SW 1271 (cell line): ENCODE data around the gene NHLH2.

Experiments
- DNase-seq, 2 experiments: peaks; one replicate each; lab custom pipeline; 2025; lab: John Stamatoyannopoulos, UW

Gene NHLH2

DNA sequence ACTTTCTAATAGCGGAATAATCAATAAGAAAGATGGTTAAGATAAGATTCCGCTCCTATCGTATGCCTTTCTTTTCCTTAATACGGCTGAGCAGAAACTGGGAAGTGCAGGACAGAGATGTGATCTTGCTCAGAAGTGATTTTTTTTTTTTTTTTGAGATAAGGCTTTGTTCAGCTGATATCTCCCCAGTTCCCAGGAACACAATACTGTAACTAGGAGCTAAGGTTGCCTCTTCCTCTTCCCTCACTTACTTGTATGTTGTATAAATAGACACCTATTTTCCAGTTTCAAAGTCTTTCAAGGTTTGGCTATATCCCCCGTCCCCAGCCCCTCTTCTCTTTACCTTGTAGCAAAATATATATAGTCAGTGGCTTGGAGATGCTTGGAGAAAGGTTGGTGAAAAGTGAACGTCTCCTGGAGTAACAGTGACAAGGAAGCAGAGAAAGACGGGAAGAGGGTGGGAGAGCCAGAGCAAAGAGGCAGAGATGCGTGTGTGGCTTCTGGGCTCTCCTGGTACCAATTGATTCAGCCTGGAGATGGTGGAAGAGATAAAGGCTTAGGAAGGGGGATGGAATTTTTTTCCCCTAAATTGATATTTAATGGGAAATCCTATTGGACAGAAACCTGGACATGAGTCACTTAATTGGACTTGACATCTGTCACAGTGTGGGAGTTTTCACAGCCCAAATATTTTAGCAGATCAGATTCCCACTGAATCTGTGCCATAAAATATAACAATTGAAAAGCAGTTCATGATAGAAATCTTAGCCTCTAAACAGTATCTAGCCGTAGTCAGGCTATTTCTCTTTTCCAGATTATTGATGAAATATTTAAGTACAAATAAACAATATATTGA, at the start of gene NHLH2:
TSS of gene NHLH2 (minus strand) at position 522 of the 856 bp plus-strand sequence. CDS start 2,754 bp downstream, outside the sequence.
- DNase-seq: no peak

DNA sequence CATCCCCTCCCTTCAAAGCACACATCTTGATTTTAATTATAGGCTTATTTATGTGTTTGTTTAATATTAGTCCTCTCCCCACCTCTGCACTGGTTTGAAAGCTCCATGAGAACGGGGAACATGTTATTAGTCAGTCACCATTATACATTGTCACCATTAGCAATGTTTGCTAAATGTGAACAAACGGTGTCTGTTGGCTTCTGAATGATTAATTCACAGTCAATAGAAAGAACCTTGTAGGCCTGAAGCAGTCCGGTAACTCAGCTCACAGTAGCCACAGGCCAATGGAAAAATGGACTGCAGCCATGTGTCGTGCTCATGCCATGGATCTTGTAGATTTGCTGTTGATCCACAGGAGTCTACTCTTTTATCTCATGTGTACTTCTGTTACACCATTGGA, 49.7 kb upstream of the NHLH2 start:
- no peak for DNase-seq

DNA sequence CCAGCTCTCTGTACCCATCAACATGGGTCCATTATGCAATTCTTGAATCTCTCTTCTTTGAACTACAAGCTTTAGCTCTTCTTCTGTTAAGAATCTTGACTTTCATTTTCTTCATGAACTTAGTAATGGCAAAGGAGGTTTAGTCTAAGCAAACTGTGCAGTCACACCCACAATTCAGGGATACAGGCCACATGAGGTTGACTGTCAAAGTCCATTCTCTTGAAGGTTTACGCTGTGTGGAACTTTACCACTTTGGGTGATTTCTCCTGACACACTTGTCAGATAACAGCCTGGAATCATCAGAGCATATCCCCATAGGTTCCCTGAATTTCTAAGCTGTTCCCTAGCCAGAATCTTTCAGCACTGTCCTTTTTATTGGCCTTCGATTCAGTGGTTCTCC, 48.0 kb upstream of the NHLH2 start:
- no peak for DNase-seq

DNA sequence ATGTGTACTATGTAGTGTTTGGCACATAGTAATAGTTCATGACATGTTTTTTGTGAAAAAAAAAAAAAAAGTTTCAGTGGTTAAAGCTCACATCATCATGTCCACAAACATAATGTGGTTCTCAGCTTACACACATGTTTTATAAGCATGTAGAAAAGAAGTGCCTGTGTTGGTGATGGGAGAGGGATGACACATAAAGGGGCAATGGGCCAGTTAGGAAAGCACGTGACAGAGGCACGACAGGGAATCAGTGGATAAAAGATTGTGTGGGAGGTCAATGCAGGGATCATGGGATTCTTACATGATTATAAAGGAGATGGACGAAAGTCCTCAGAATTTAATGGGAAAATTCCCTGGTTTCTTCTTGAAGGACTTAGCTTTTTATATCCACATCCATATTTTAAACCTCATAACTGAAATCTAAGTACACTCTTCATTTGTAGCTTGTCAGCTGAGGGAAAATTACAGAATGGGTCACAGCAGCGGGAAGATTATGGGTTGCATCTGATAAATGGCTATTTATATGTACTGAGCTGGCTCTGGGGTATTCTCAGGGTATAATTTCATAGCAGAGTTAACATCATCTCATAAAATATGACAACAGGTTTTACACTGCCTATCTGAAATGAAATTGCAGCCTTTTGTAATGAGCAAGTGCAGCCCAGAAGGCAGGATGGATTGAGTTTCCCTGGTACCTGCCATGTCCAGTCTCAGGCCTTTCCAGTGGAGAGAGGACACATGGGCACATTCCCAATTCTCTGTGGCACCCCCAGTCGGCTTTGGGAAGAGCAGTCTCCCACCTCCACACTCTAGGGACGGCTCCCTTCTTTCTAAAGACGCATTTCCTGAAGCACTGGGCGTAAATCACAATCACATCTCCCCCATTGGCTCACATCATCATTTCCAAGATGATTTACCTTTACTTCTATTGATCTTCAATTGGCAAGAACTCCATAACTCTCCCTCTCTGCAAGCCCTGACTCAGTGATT, 42.3 kb upstream of the NHLH2 start:
- DNase-seq: no peak

DNA sequence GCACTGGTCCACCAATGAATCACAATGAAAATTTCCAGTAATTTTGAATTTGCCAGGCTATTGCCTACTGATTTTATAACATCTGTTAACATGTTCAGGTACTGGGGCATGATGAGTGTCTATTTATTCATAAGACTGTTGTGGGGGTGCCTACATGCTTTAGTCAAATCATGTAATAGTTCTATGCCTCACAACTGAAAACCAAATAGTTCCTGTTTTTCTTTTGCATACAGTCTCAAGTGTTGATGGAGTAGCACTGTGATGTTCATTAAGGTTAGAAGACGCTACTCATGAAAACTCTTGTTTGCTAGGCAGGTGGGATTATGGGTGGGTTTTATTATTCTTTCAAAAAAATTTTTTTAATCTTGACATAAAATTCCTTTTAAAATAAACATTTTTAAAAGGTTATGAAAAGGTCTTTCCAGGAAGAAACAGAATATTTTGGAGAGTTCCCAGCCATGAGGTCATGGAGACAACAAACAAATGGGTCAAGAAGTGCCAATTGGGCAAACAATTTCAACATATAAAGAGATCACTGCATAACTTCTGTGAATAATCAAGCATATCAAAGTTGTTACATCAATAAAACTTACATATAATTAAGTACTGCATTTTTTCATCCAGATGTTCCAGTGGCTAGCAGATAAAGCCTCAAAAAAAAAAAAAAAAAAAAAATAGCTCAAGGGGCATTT, 40.2 kb upstream of the NHLH2 start:
- DNase-seq: no peak

DNA sequence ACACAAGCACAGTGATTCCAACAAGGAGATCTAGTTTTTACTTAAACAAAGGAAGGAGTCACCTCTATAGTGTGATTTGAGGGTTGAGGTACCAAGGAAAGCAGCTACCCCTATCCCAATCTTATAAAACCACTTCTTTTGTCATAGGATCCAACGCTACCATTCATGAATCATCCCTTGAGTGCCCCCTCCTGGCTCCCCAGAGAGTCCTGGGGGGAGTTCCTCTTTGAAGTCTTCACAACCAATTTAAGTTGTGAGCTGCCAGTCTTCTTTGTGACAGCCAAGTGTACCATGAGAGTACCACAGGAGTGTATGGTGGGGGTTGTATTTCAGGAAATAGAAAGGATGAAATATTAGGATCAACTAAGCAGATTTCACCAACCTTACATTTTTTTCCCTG, 39.1 kb upstream of the NHLH2 start:
- DNase-seq: no peak

DNA sequence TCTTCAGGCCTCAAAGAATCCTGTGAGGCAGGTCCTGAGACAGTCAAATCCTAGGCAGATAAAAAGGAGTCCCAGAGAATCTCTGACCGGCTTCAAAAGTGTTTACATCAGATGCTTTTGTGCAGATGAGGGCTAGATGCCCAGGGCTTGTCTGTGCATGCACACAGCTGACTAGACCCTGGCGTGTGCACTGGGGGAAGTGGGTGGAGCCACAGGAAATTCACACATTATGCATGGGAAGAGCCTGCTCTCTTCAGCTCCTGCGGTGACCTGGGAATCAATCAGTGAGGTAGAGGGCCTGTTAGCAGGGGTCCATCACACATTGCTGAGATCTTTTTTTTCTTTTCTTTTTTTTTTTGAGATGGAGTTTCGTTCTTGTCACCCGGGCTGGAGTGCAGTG, 36.6 kb upstream of the NHLH2 start:
- DNase-seq: no peak

DNA sequence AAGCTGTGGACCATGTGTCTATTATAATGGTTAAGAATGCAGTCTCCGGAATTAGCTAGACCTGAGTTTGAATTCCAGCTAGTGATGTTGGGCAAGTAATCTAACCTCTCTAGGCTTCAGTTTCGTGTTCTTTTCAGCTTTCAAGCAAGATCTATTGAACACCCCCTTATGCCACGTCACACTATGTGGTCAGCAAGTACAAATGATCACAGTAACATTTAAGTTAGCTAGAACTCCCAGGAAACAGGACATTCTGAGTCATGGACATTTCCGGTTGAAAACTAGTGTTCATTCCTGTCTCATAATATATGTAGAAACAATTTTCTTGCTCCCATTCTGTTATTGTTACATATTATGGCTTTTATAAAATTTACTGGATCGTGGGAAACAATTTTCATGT, 34.0 kb upstream of the NHLH2 start:
- DNase-seq: peak in 1 of 2 experiments; percentile 4

DNA sequence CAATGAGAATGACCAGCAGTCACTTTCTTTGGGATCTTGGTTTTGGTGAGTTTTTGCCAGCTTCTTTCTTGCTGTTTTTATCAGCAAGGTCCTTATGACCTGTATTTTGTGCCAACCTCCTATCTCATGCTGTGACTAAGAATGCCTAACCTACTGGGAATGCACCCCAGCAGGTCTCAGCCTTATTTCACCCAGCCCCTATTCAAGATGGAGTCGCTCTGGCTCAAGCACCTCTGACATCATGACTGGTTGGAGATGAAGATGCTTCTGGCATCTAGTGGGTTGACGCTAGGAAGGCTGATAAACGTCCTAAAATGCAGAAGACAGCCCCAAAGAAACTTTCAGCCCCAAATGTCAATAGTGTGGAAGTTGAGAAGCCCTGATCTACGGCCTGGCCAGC, 33.6 kb upstream of the NHLH2 start:
- DNase-seq: no peak

DNA sequence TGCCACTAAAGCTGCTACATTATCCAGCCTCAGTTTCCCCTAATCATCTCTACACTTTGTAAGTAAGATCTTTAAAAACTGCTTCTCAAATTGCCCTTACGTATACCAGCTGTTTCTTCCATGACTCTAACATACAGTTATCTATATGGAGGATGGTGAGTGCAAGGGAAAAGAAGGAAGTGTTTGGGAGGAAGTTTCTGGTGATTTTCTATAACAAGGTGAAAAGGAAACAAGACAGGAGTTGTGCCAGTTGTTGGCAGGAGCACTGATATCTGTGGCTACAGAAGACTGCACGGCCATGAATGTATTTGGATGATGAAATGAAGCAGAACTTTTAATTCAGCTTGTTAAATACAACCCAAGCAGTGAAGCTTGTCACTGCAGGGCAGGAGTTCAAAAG, 32.3 kb upstream of the NHLH2 start:
- no peak for DNase-seq

DNA sequence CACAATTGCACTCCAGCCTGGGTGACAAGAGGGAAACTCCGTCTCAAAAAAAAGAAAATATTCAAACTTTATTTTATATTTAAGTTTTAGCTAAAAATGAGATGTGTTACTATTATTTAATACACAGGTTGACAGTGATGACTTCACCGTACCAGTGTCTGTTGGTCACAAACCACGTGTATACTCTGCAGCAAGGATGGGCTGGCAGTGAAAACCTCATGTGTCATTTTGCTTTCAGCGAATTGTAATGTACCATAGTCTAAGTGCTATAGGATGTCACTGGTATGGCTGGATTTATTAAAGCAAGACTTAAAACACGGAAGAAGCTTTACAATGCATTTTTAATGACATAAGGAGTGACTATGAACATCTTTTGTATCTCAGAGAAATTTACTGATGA, 28.1 kb upstream of the NHLH2 start:
- DNase-seq: no peak

DNA sequence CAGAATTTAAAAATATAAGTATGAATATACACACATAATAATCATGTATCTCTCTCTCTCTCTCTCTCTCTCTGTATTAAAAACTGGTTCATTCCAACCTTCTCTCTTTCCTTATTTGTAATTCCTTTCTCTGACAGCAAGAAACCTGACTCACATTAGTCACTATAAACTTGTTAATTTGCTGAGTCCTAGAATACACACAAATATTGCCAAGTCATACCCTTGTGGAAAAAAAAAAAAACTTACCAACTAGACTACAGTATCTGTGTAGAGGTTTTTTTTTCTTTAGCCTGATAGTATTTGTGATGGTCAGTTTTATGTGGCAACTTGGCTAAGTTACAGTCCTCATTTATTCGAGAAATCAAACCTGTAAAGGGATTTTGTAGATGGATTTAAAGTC, 26.3 kb upstream of the NHLH2 start:
- DNase-seq: no peak

DNA sequence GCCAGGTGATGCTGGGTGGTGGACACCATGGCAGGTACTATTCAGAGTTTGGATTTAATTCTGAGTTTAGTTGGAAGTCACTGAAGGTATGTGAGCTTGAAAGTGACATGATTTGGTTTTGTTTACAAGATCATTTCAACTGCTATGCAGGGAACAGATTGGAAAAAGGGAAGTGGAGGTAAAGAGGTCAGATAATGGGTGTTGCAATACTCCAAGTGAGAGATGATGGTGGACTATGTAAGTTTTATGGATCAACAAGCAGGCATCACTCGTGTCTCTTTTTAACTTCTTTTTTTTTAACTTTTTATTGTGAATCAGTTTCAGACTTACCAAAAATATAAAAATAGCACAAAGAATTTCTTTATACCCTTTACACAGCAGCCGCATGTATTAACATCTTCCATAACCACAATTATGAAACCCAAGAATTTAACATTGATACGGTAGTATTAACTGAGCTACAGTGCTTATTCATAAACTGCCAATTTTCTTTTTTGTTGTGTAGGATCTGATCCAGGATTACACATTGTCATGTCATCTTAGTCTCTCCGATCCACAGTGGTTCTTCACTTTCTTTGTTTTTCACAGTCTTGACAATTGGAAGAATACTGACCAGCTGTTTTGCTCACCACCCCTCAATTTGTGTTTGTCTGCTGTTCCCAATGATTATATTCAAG, 24.9 kb upstream of the NHLH2 start:
- no peak for DNase-seq

DNA sequence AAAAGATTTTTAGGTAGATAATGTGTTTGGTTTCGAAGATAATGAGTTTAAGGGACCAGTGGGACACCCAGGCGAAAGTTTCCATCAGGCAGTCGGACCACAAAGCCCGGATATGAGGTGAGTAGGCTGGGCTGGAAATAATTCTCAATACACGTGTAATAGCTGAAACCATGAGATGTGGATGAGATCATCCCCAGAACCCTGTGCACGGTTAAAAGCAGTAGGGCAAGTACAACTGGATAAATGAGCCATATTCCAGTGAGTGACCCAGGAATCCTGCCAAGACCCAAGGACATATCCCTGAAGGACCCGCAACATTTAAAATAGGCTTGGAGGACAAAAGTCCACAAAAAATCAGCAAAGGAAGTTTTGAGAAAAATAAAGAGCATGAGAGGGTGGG, 21.5 kb upstream of the NHLH2 start:
- no peak for DNase-seq

DNA sequence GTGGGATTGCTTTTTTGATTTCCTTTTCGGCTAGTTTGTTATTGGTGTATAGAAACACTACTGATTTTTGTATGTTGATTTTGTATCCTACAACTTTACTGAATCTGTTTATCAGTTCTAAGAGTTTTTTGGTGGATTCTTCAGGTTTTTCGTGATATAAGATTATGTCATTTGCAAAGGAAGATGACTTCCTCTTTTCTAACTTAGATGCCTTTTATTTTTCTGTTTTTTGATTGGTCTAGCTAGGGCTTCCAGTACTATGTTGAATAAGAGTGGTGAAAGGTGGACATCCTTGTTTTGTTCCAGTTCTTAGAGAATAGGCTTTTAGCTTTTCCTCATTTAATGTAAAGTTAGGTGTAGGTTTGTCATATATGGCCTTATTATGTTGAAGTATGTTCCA, 13.1 kb upstream of the NHLH2 start:
- no peak for DNase-seq

DNA sequence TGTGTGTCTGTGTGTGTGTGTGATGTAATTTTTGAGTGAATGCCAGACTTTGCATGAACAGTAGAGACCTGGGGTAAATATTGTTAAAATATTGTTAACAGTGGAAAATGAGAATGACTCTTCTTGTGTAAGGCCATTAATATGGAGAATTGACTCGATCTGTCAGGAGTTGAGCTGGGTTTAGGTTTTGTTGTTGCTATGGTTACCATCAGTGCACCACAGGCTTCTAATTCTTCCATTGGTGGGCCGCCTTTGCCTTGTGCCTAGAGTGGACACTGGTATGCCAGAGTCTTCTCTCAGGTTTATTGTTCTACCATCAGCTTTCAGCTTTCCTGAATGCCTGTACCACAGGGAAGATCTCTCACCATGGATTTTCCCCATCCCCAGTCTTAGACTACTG, 10.0 kb upstream of the NHLH2 start:
- DNase-seq: no peak

DNA sequence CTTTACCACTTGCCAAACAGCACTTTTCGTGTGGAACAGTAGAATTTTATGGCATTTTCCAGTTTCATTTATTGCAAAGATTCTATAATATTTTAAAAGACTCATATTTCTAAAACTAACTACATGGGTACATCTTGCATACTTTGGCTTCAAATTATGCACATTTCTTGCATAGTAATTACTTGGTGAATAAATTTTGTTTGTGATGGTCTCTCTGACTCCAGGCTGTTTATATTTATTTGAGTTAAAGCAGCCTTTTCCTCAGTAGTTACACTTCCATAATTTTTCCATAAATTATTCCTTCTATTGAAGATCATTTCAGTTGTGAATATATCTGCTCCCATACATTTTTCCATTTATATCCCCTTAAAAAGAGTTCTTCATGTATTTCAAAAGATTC, 6.9 kb upstream of the NHLH2 start:
- DNase-seq: no peak

DNA sequence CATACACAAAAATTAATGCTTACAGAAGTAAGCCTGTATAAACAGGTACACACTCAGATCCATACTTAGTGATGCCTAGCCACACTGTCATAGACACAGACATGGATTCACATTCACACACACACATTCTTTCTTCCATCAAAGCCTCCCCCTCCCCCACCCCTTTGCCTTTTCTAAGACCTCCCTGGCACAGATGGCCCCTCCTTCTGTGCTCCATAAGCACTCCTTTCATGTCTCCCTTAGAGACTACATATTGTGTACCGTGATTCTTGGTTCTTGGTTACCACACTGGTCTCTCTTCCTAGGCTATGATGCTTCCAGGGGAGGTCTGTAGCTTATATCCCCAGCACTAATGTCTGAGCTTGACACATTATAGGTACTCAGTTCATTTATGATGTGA, 2.0 kb upstream of the NHLH2 start:
- no peak for DNase-seq

DNA sequence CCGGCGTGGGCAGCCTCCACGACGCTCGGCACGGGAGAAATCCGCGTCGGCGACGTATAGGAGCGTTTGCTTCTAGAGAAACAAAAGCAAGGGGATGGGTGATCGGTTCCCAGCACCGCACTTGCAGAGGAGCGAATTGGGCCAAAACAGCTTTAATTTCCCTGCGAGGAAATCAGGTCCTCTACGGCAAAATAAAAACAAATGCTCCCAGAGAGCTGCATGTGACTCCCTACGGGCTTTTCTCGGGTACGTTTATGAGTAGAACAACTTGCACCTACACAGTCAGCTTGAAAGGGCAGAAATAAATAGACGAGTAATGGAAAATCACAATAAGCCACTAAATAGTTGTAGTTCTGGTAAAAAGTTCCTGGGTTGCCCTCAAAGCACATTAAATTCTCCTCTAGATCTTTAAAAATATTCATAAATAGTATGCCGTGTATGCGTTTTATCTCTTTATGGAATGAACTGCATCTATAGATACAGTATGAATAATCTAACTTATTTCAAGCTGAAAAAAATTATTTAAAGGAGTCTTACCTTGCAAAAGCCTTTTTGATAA, 1.2 kb downstream of the NHLH2 start:
- DNase-seq: no peak

DNA sequence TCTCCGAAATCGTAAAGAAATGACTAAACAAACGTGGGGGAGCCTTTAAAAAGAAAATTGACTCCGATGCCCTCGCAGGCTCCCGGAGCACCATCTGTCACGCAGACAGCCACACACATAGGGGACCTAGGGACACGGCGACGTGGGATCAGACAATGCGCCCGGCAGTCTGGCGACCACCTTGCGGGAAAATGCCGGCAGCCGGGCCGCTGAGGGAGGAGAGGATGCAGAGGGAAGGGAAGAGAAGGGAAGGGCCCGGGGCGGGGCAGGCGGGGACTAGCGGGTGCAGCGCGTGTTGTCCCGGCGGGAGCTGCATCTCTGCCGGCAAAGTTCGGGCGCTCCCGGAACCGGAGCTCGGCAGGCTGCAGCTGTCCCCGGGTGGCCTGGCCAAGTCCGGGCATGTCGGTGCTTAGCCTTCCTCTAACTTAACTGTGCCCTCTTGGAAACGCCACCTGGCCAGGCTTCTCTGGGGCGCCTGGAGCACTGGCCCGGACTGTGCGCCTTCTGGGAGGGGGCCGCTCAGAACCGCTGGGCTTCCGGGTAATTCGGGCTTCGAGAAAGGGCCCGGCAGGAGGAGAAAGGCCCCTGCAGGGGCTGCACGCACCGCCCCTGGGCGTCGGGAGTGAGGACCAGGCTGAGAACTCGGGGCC, 1.8 kb downstream of the NHLH2 start:
- no peak for DNase-seq

DNA sequence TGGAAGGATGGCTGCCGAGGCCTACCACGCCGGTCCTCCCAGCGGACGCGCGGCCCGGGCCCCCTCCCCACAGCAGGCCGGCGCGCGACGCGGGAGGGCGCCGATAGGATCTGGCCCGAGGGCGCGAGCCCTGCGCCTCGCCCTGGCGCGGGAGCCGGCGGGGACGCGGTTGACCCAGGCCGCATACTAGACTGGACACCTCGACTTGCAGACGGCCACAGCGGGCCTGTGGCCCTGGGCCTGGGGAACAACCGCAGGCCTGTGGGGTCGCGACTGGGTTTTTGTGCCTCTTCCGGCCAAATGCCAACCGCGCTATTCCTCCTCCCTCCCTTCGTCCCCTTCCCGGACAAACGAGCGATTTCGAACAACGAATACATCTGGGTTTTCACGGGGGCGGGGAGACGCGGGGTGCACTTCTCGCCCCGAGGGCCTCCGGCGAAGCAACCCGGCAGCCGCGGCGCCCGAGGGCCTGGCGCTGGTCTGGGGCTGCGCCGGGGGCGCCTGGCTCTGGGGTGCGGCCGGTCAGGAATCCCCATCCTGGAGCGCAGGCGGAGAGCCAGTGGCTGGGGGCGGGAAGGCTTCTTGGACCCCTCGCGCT, 2.4 kb downstream of the NHLH2 start:
- DNase-seq: no peak
